NCI-H82 (cell line): ENCODE measurements around the gene SOS1.

Experiments
- DNase-seq: peaks from one replicate; lab custom pipeline; 2025; lab: John Stamatoyannopoulos, UW

SOS1 gene

GRCh38 chr2:39024833-39025232, 96.0 kb downstream of the SOS1 start:
- DNase-seq = no peak

DNA sequence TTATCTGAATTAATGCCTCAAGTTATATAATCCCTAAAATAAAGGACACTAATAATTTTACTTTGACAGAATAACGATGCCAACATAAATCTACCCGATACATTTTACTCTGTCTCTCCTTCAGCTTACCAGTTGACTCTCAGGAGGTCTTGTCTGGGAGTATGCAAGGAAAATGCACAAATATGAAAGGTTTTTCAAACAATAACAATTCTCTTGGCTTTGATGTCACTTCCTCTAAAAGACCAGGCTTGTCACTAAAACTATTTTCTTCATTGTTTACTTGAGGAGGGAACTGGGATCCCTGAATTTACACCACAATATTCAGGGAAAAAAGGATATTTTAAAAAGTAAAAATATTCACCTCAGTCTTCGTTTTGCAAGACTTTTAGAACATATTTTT, 97.2 kb downstream of the SOS1 start:
- DNase-seq = no peak

- DNase-seq = no peak
Observed at GRCh38 chr2:39022642-39023235, 98.1 kb downstream of the SOS1 start.

GRCh38 chr2:39020383-39020782, 100.5 kb downstream of the SOS1 start:
- no peak for DNase-seq

DNA sequence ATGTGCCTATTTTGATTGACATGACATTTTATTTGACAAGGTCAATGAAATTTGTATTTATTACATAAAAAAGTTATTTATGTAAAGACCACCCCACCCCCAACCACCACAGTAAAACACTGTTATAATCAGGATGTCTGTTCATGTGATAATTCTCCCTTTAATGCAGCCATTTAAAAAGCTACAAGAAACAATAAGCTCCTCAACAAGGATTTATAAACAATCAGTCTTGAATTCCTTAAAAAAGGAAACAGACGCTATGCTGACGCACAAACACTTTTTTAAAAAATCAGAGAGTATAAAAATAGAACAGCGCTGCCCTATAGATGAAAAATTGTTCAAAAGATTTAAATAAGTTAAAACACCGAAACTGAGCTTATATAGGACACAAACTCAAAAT, 102.2 kb downstream of the SOS1 start:
- DNase-seq = no peak

DNA sequence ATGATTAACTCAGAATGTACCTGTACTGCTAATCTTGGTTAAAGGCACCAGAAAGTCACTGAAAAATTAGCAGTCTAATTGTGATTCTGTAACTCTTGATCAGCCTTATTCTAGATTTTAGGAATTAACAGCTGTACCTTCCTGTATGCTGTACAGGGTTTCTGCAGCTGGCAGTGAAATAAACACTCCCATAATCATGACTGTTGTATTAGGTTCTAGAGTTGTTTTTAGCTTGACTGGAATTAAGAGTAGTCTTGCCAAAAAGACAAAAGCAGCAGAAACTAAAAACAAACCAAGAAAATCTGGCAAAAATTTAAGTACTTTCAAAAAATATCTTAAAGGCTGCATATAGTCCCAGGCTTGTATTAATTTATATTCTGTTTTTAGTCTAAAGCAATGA, 103.5 kb downstream of the SOS1 start:
- no peak for DNase-seq

GRCh38 chr2:39015424-39015823, 105.4 kb downstream of the SOS1 start:
- peak; percentile 15 for DNase-seq

DNA sequence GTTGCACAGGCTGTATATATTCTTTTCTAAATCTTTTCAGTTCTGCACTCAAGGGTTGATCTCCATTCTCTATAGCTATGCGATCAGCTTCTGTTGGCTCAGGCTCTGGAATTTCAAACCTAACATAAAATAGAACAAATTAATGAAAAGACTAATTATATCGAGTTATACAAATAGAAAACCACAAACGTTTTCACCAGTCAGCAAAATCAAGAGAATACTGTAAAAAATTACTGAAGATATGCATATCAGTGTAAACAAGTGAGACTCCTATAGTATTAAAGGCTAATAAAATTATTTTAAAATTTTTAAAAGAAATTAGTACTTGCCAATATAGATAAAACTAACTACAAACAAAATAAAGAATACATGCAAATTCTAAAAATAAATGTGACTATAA, 107.0 kb downstream of the SOS1 start:
- no peak for DNase-seq

GRCh38 chr2:39008665-39009064, 112.2 kb downstream of the SOS1 start:
- no peak for DNase-seq

DNA sequence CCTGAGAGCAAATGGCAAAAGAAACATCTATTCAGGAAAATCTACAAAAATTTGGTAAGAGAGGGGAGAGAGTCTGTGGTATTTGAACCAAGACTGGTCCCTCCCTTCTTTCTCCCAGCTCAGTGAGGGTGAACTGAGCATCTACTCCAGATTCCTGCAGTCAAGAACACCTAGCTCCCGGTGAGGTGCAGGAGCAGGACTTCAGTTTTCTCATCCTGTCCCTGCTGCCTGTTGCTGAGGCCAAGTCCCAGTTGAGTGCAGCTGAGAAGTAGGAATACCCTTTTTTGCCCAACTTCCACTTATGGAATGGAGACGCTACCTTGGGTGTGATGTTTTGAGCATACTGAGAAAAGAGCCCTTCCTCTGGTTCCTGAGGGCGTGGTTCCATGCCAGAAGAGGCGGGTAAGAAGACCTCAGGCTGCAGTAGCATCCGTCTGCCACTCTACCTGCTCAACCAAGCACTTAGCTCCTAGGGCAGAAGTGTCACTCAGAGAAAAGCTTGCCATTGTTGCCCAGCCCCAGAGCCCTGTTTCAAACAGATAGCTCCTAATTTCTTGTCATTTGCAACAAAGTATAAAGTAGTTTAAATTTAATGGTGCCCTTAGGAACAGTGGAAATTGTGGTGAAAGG, 112.9 kb downstream of the SOS1 start:
- DNase-seq = no peak

DNA sequence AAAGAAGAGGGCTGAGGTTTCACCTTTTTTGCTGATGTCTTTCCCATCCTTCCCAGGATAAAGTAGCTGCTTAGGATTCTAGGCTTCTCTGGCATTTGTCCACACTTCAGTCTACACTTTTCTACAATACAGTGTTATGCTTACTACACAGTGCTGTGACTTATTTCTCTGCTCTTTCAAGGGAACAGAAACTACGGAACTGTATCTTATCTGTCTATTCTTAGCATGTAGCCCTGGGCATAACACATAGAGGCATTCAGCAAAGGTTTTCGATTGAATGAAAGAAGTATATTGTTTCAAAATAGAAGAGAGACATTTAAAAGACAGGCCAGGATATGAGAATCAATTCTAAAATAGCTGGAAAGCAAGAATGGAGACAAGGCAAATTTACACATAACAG, 120.3 kb downstream of the SOS1 start:
- DNase-seq = no peak

- no peak for DNase-seq
Observed at GRCh38 chr2:38997781-38998180, 123.1 kb downstream of the SOS1 start.

DNA sequence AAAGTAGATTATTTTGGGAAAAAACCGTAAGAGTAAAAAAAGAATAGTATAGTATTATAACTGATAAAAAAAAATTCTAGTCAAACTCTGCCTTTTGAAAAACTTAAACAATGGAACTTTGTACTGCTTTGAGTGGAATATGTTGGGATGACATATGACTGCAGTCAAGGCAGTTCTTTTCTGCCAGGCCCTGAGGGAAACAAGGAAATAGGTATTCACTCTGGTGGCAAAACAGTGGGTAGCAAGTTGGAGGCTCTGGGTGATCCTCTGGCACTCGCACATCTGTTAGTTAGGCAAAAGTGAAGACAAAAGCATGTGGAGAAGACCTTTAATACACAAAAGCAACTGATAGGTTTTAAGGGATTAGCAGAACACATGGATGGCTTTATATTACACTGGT, 129.0 kb downstream of the SOS1 start:
- DNase-seq = peak; percentile 43

DNA sequence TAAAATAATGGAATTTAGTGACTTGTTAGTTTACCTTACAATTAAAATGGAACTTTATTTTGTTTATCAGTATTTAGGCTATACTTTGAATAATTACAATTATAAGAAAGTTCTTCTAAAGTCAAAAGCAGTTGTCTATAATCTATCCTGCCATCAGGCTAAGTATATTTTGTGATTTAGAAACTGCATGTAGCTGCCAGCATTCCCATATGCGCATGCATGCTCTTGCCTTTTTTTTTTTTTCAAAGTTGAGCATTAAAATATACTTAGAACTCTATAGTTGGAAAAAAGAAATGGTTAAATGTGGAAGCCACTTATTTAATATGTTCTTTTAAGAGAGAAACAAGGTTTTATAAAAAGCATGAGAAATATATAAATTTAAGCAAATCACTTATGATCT, 132.1 kb downstream of the SOS1 start:
- no peak for DNase-seq

- DNase-seq = no peak
Observed at GRCh38 chr2:38982498-38982897, 138.4 kb downstream of the SOS1 start.

GRCh38 chr2:38981670-38982357, 139.0 kb downstream of the SOS1 start:
- DNase-seq = peak; percentile 22

GRCh38 chr2:38981003-38981669, 139.7 kb downstream of the SOS1 start:
- DNase-seq = peak; percentile 41

DNA sequence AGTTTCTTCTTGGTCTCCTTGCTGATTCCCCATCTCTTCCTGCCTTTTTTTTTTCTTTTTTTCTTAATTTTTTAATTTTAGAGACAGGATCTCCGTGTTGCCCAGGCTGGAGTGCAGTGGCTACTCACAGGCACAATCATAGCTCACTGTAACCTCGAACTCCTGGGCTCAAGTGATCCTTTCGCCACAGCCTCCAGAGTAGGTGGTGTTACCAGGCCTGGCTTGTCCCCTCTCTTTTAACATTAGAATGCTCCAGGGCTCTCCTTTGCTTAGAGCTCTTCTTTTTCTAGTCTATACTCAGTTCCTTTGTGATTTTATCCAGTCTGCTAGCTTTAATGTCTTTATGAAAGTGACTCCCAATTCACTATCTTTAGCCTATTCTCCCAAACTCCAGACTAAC, 141.9 kb downstream of the SOS1 start:
- DNase-seq = peak; percentile 25

- DNase-seq = peak; percentile 84
Observed at GRCh38 chr2:38978296-38978903, 142.5 kb downstream of the SOS1 start.

DNA sequence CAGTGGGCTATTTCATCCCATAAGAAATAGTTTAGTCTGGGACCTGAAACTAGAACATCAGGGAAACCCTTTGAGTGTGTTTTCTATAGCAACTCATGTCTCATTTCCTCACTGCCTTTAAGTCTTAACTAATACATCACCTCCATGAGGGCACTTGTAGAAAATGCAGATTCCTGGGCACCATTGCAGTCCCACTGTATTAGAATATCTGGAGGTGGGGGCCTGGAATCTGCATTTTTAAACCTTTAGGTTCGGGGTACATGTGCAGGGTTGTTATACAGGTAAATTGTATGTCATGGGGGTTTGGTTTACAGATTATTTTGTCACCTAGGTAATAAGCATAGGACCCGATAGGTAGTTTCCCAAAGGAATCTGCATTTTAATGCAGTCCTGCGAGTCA, 143.8 kb downstream of the SOS1 start:
- no peak for DNase-seq

DNA sequence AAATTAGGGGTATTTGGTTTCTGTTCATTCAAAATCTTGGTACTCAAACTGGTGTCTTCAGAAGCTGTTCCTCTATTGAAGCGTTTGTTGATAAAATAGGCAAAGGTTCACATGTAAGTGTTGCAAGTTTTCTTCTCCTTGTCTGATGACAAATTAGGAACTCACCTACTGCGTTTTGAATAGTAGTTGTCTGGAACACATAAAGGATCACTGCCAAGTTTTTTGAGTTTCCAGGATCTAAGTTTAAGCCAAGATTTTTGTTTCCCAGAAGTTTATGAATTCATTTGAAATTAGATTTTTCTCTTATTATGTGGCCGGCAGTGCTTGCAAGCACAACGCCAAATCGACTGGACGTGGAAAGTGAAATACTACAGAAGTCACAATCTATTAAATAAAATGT, 145.8 kb downstream of the SOS1 start:
- DNase-seq = no peak

DNA sequence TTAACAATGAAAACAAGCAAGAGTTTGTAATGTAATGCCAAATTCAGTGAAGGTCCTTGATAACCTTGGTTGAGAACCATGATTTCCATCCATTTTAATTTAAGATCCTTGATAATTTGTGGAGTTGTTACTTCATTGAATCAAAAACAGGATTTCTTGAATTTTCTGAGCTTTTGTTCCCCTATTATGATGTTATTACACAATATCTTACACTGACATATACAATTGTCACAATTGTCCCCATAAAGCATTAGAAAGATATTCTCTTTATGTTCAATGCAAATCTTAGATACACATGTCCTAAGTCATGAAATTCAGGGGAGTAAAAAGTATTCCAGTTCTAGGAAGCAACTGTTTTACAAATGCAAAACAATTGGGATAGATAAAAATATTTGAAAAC, 147.6 kb downstream of the SOS1 start:
- no peak for DNase-seq

GRCh38 chr2:38971377-38971776, 149.5 kb downstream of the SOS1 start:
- DNase-seq = no peak
